Measurements from ENCODE around the gene CEP63. TPM values are rescaled to one million over a fixed set of nuclear protein-coding genes. Genes with fewer than 3 reads are reported as not detected.

The CEP63 gene
- total RNA-seq, 2 donors from 2014 or later, result 19.2 to 30.0 TPM

GRCh38 chr3:134476306-134476705 is 9.6 kb upstream of the CEP63 start:
- H3K27ac ChIP-seq, result peak overlapping the region in 1 of 4 donors; percentile 18
- intact Hi-C loops (cut with DNase I), result loop anchor here (10.0 kb wide), 1 partner anchor 262 kb away; no protein-coding TSS in a partner anchor

GRCh38 chr3:134477002-134477401 is 8.9 kb upstream of the CEP63 start:
- Histone ChIP-seq H3K4me1 (peaks cover 20% of the 10 kb centered on the region), H3K27me3 (no peaks in the 10 kb centered on the region), H3K4me3 (no peak overlapping the region), H3K9me3 (no peaks in the 10 kb centered on the region), H3K27ac (peak overlapping the region in 2 of 4 donors; percentile 15 to 18), H3K36me3 (replicated peaks in 1 of 2; ENCODE audit: insufficient read depth in 1 of 2, low read depth in 2 of 2) (peaks cover 6 to 19% of the 10 kb centered on the region in 2 donors)
- 77 to 91% methylated on average over 6 of the region's 6 CpGs for WGBS, 2 donors
- TF ChIP-seq, protein P1, sequence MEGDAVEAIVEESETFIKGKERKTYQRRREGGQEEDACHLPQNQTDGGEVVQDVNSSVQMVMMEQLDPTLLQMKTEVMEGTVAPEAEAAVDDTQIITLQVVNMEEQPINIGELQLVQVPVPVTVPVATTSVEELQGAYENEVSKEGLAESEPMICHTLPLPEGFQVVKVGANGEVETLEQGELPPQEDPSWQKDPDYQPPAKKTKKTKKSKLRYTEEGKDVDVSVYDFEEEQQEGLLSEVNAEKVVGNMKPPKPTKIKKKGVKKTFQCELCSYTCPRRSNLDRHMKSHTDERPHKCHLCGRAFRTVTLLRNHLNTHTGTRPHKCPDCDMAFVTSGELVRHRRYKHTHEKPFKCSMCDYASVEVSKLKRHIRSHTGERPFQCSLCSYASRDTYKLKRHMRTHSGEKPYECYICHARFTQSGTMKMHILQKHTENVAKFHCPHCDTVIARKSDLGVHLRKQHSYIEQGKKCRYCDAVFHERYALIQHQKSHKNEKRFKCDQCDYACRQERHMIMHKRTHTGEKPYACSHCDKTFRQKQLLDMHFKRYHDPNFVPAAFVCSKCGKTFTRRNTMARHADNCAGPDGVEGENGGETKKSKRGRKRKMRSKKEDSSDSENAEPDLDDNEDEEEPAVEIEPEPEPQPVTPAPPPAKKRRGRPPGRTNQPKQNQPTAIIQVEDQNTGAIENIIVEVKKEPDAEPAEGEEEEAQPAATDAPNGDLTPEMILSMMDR (IDR thresholded peaks at IDR 0.05), result no peak
- no peak for TF ChIP-seq POLR2A (IDR thresholded peaks at IDR 0.05)
- no peak for DNase-seq
- ATAC-seq, result no peak
- intact Hi-C loops (cut with DNase I), result loop anchor here (10.0 kb wide), 1 partner anchor 262 kb away; no protein-coding TSS in a partner anchor

More at GRCh38 chr3:134476306-134476705, 9.6 kb upstream of the CEP63 start:
- no peak for DNase-seq
- TF ChIP-seq, protein P1 (IDR thresholded peaks at IDR 0.05), result no peak
- TF ChIP-seq POLR2A (IDR thresholded peaks at IDR 0.05), result no peak
- peaks cover 6 to 15% of the 10 kb centered on the region in 2 donors for H3K36me3 ChIP-seq (replicated peaks in 1 of 2; ENCODE audit: insufficient read depth in 1 of 2, low read depth in 2 of 2)
- H3K27me3 ChIP-seq, result no peaks in the 10 kb centered on the region
- no peaks in the 10 kb centered on the region for H3K9me3 ChIP-seq
- WGBS, 2 donors, result 71 to 73% methylated on average over 4 of the region's 4 CpGs
- no peak overlapping the region for H3K4me3 ChIP-seq
- ATAC-seq, result no peak
- H3K4me1 ChIP-seq, result peaks cover 20% of the 10 kb centered on the region

GRCh38 chr3:134477938-134478337 is 7.9 kb upstream of the CEP63 start:
- Histone ChIP-seq H3K27ac (peak overlapping the region in 3 of 4 donors; percentile 15 to 31 (median 17)), H3K36me3 (replicated peaks in 1 of 2; ENCODE audit: insufficient read depth in 1 of 2, low read depth in 2 of 2) (peaks cover 14 to 20% of the 10 kb centered on the region in 2 donors), H3K4me3 (no peak overlapping the region), H3K27me3 (no peaks in the 10 kb centered on the region), H3K4me1 (peaks cover 25% of the 10 kb centered on the region), H3K9me3 (no peaks in the 10 kb centered on the region)
- intact Hi-C loops (cut with DNase I), result loop anchor here (10.0 kb wide), 1 partner anchor 263 kb away; no protein-coding TSS in a partner anchor
- ATAC-seq (peak; percentile 64), DNase-seq (no peak)
- TF ChIP-seq, protein P1 (IDR thresholded peaks at IDR 0.05), result no peak
- no peak for TF ChIP-seq POLR2A (IDR thresholded peaks at IDR 0.05)
- 31 to 34% methylated on average over 2 of the region's 2 CpGs for WGBS, 2 donors

GRCh38 chr3:134480546-134480945 is 5.3 kb upstream of the CEP63 start:
- no peak for ATAC-seq
- peaks cover 39% of the 10 kb centered on the region for H3K4me1 ChIP-seq
- TF ChIP-seq POLR2A (IDR thresholded peaks at IDR 0.05), result no peak
- TF ChIP-seq, protein P1 (IDR thresholded peaks at IDR 0.05), result no peak
- no peak overlapping the region for H3K4me3 ChIP-seq
- intact Hi-C loops (cut with DNase I), result no loop called here
- no peaks in the 10 kb centered on the region for H3K9me3 ChIP-seq
- DNase-seq, result no peak
- peaks cover 14 to 20% of the 10 kb centered on the region in 2 donors for H3K36me3 ChIP-seq (replicated peaks in 1 of 2; ENCODE audit: insufficient read depth in 1 of 2, low read depth in 2 of 2)
- no peaks in the 10 kb centered on the region for H3K27me3 ChIP-seq
- no peak overlapping the region for H3K27ac ChIP-seq
- 82 to 96% methylated on average over 3 of the region's 3 CpGs for WGBS, 2 donors

DNA sequence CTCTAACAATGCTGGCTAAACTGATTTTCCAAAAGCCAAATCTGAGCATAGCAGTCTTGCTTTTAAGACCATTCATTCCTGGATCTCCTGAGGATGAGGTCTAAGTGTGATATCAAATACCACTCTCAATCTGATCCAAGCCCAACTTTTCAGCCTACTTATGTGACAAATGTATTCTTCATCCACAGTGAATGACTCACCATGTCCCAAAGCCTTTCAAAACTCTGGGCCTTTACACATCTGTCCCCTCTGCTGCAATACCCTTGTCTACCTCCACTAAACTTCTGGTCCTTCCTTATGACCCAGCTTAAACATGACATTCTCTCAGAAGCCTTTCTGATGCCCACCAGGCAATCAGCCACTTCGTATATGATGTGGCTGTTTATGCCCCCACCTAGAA is 4.7 kb upstream of the CEP63 start:
- no peak for TF ChIP-seq POLR2A (IDR thresholded peaks at IDR 0.05)
- TF ChIP-seq, protein P1 (IDR thresholded peaks at IDR 0.05), result no peak
- peaks cover 14 to 20% of the 10 kb centered on the region in 2 donors for H3K36me3 ChIP-seq (replicated peaks in 1 of 2; ENCODE audit: insufficient read depth in 1 of 2, low read depth in 2 of 2)
- DNase-seq (no peak), ATAC-seq (no peak)
- peaks cover 38% of the 10 kb centered on the region for H3K4me1 ChIP-seq
- no peak overlapping the region for H3K27ac ChIP-seq
- intact Hi-C loops (cut with DNase I), result no loop called here
- no peaks in the 10 kb centered on the region for H3K27me3 ChIP-seq
- 62 to 65% methylated on average over 1 of the region's 1 CpG for WGBS, 2 donors
- no peak overlapping the region for H3K4me3 ChIP-seq
- no peaks in the 10 kb centered on the region for H3K9me3 ChIP-seq

All from body of pancreas (tissue), 4 donors.